WI38 (cell line): Measurements from ENCODE around the gene HCN2.

ENCODE experiments used
- H3K4me3 ChIP-seq: 2 replicates; pipeline ENCODE4 v1.5.1; 2011; ENCODE audit warnings: low read depth, mild to moderate bottlenecking, control low read depth, low read length
- CTCF ChIP-seq: IDR thresholded peaks from 2 replicates; pipeline ENCODE4 v1.5.1; 2012; ENCODE audit warnings: low read depth, mild to moderate bottlenecking, control low read depth, low read length

The HCN2 gene

GRCh38 chr19:638906-639252 lies 49.2 kb downstream of the HCN2 start:
- TF ChIP-seq CTCF: no peak
- H3K4me3 ChIP-seq: peak overlapping the region; percentile 51

- TF ChIP-seq CTCF: no peak
- H3K4me3 ChIP-seq: peak within 1 kb of the TSS; percentile 51
Observed at GRCh38 chr19:639253-640160, 49.8 kb downstream of the HCN2 start, which contains the start of gene FGF22. FGF22 (plus strand) TSS chr19:639879; CDS start chr19:639926, 47 bp downstream.

GRCh38 chr19:640161-640558 lies 50.5 kb downstream of the HCN2 start:
- TF ChIP-seq CTCF: no peak
- no peak overlapping the region for H3K4me3 ChIP-seq

GRCh38 chr19:640606-641189 lies 51.0 kb downstream of the HCN2 start:
- H3K4me3 ChIP-seq: no peak overlapping the region
- no peak for TF ChIP-seq CTCF

- no peak overlapping the region for H3K4me3 ChIP-seq
- no peak for TF ChIP-seq CTCF
Observed at GRCh38 chr19:641702-642101, 52.0 kb downstream of the HCN2 start.

GRCh38 chr19:642767-643727 lies 53.4 kb downstream of the HCN2 start:
- no peak for TF ChIP-seq CTCF
- no peak overlapping the region for H3K4me3 ChIP-seq
